ENCODE results near the gene CHRNB2. TPM values are rescaled to one million over a fixed set of nuclear protein-coding genes. Genes with fewer than 3 reads are reported as not detected.

CHRNB2 gene
- polyA plus RNA-seq, 1 donor (not counting 4 experiments of a cell fraction or from before 2014, with no cell fraction given): 0.09 TPM

DNA sequence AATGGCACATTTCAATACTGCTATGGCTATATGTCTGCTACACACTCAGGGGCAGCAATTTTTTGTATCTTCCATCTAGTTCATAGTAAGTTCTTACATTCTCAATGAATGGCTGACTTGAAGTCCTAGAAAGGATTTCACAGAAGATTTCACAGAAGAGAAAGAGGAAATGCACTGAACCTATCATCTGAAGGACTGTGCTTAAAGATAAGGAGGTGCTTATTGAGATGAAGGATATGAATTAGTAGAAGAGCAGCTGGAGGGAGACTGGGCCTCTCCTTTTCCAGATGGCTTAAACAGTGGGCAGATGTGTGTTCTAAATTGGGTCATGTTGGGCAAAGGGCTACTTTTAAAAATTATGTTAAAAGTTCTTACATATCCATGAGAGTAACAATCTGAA, 25.8 kb downstream of the CHRNB2 start:
- Histone ChIP-seq H3K9me3 (ENCODE audit: control insufficient read depth, low read depth, low read length) (no peaks in the 10 kb centered on the region), H3K9ac (ENCODE audit: control insufficient read depth, extremely low read depth, insufficient read depth, low read length) (no peak overlapping the region), H3K27me3 (ENCODE audit: control insufficient read depth, extremely low read depth, insufficient read depth, low read length) (no peaks in the 10 kb centered on the region), H3K9me1 (ENCODE audit: control insufficient read depth, extremely low read depth, insufficient read depth, low read length) (no peaks in the 10 kb centered on the region), H3K36me3 (ENCODE audit: control insufficient read depth in 2 of 2, extremely low read depth in 1 of 2, insufficient read depth in 2 of 2, low read length in 2 of 2) (peaks cover 57 to 64% of the 10 kb centered on the region in 2 experiments), H3K4me1 (ENCODE audit: control insufficient read depth, extremely low read depth, insufficient read depth, low read length) (no peaks in the 10 kb centered on the region), H4K20me1 (ENCODE audit: control insufficient read depth, extremely low read depth, insufficient read depth, low read length) (peaks cover 3% of the 10 kb centered on the region), H2AFZ (ENCODE audit: control insufficient read depth, low read length) (no peak overlapping the region), H3K4me3 (ENCODE audit: control insufficient read depth in 2 of 3, extremely low read depth in 1 of 3, insufficient read depth in 2 of 3, low read depth in 1 of 3, low read length in 3 of 3) (no peak overlapping the region), H3K27ac (ENCODE audit: control insufficient read depth, insufficient read depth, low read length) (no peak overlapping the region), H3K4me2 (ENCODE audit: control insufficient read depth, extremely low read depth, insufficient read depth, low read depth, low read length) (no peak overlapping the region), H3K79me2 (ENCODE audit: control insufficient read depth, insufficient read depth, low read length) (peaks cover 14% of the 10 kb centered on the region)
- dilution Hi-C loops (cut with MboI; ENCODE audit: extremely low pct_ligation_motif_present, low sequenced_read_pairs): no loop called here
- TF ChIP-seq EZH2 (IDR thresholded peaks at IDR 0.05; ENCODE audit: low read length): no peak
- TF ChIP-seq CTCF (optimal IDR thresholded peaks at IDR 0.05 in 1 of 3, IDR thresholded peaks at IDR 0.05 in 1 of 3, conservative IDR thresholded peaks at IDR 0.05 in 1 of 3; ENCODE audit: extremely low read depth in 1 of 3, insufficient read depth in 2 of 3, low read length in 3 of 3): no peak
- FAIRE-seq (no peak), DNase-seq (ENCODE audit: low read depth, low spot score) (no peak)

DNA sequence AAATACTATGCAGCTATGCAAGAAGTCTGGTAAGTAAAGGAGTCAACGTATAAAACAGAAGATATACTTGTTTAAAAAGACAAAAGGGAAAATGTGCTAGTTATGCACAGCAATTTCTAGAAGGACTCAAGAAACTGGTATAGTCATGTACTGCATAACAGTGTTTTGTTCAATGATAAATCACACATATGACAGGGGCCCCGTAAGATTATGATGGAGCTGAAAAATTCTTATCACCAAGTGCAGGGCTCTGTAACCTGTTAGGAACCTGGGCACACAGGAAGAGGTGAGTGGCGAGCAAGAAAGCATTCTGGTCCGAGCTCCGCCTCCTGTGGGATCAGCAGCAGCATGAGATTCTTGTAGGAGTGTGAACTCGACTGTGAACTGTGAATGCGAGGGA, 27.2 kb downstream of the CHRNB2 start:
- no peak overlapping the region for H3K9ac ChIP-seq (ENCODE audit: control insufficient read depth, extremely low read depth, insufficient read depth, low read length)
- no peak for FAIRE-seq
- no peak overlapping the region for H3K4me3 ChIP-seq (ENCODE audit: control insufficient read depth in 2 of 3, extremely low read depth in 1 of 3, insufficient read depth in 2 of 3, low read depth in 1 of 3, low read length in 3 of 3)
- H2AFZ ChIP-seq (ENCODE audit: control insufficient read depth, low read length): no peak overlapping the region
- no peak overlapping the region for H3K27ac ChIP-seq (ENCODE audit: control insufficient read depth, insufficient read depth, low read length)
- dilution Hi-C loops (cut with MboI; ENCODE audit: extremely low pct_ligation_motif_present, low sequenced_read_pairs): no loop called here
- no peaks in the 10 kb centered on the region for H3K4me1 ChIP-seq (ENCODE audit: control insufficient read depth, extremely low read depth, insufficient read depth, low read length)
- no peak overlapping the region for H3K4me2 ChIP-seq (ENCODE audit: control insufficient read depth, extremely low read depth, insufficient read depth, low read depth, low read length)
- H3K36me3 ChIP-seq (ENCODE audit: control insufficient read depth in 2 of 2, extremely low read depth in 1 of 2, insufficient read depth in 2 of 2, low read length in 2 of 2): peaks cover 47 to 62% of the 10 kb centered on the region in 2 experiments
- DNase-seq (ENCODE audit: low read depth, low spot score): no peak
- H3K79me2 ChIP-seq (ENCODE audit: control insufficient read depth, insufficient read depth, low read length): peaks cover 24% of the 10 kb centered on the region
- no peak for TF ChIP-seq EZH2 (IDR thresholded peaks at IDR 0.05; ENCODE audit: low read length)
- no peak for TF ChIP-seq CTCF (optimal IDR thresholded peaks at IDR 0.05 in 1 of 3, IDR thresholded peaks at IDR 0.05 in 1 of 3, conservative IDR thresholded peaks at IDR 0.05 in 1 of 3; ENCODE audit: extremely low read depth in 1 of 3, insufficient read depth in 2 of 3, low read length in 3 of 3)
- H3K9me1 ChIP-seq (ENCODE audit: control insufficient read depth, extremely low read depth, insufficient read depth, low read length): no peaks in the 10 kb centered on the region
- no peaks in the 10 kb centered on the region for H3K27me3 ChIP-seq (ENCODE audit: control insufficient read depth, extremely low read depth, insufficient read depth, low read length)
- no peaks in the 10 kb centered on the region for H3K9me3 ChIP-seq (ENCODE audit: control insufficient read depth, low read depth, low read length)
- peaks cover 3% of the 10 kb centered on the region for H4K20me1 ChIP-seq (ENCODE audit: control insufficient read depth, extremely low read depth, insufficient read depth, low read length)
